Liver (tissue), 9 donors: ENCODE results near the gene IZUMO3. TPM values are rescaled to one million over a fixed set of nuclear protein-coding genes. Genes with fewer than 3 reads are reported as not detected.

Experiments used
- DNase-seq: peaks from one replicate; pipeline ENCODE4 v3.0.0-alpha.2; 2017; ENCODE audit warnings: low spot score
- H3K27ac ChIP-seq, 2 donors: one replicate each; pipeline ENCODE4 v1.7.0; 2013; ENCODE audit warnings: inconsistent platforms in 2 of 2, low read length in 2 of 2, control low read depth in 1 of 2, low read depth in 1 of 2, mild to moderate bottlenecking in 1 of 2
- H3K27me3 ChIP-seq, 4 donors: one replicate each; pipeline versions ENCODE4 v1.6.1 to v1.7.0; 2013; ENCODE audit warnings: low read length in 3 of 4, inconsistent platforms in 1 of 4, mild to moderate bottlenecking in 1 of 4, moderate library complexity in 1 of 4; ENCODE audit not compliant: control insufficient read depth in 4 of 4, insufficient read depth in 4 of 4
- H3K36me3 ChIP-seq, 4 donors: one replicate each; pipeline versions ENCODE4 v1.6.1 to v1.7.0; 2013; ENCODE audit warnings: low read length in 3 of 4, mild to moderate bottlenecking in 3 of 4, low read depth in 1 of 4, moderate library complexity in 1 of 4; ENCODE audit not compliant: control insufficient read depth in 4 of 4, insufficient read depth in 3 of 4
- H3K4me1 ChIP-seq, 4 donors: one replicate each; pipeline versions ENCODE4 v1.6.1 to v1.7.0; 2013; ENCODE audit warnings: low read length in 3 of 4, mild to moderate bottlenecking in 3 of 4, moderate library complexity in 1 of 4; ENCODE audit not compliant: control insufficient read depth in 4 of 4, insufficient read depth in 4 of 4
- H3K4me3 ChIP-seq, 3 donors: one replicate each; pipeline versions ENCODE4 v1.6.1 to v1.7.0; 2013; ENCODE audit warnings: low read length in 3 of 3, control low read depth in 1 of 3, low read depth in 1 of 3, mild to moderate bottlenecking in 1 of 3
- H3K9ac ChIP-seq, 2 donors: one replicate each; pipeline ENCODE4 v1.7.0; 2013; ENCODE audit warnings: low read length in 2 of 2, mild to moderate bottlenecking in 2 of 2, moderate library complexity in 2 of 2, control low read depth in 1 of 2, low read depth in 1 of 2
- H3K9me3 ChIP-seq, 4 donors: one replicate each; pipeline versions ENCODE4 v1.6.1 to v1.7.0; 2013; ENCODE audit warnings: low read length in 3 of 4; ENCODE audit not compliant: control insufficient read depth in 4 of 4
- FOXA1 ChIP-seq: IDR thresholded peaks from 2 replicates; pipeline ENCODE4 v1.6.1; 2016; ENCODE audit warnings: antibody characterized with exemption
- FOXA2 ChIP-seq: IDR thresholded peaks from 2 replicates; pipeline ENCODE4 v1.6.1; 2016; ENCODE audit warnings: antibody characterized with exemption
- HNF4A ChIP-seq, 2 donors: conservative IDR thresholded peaks; 2 replicates each; pipeline ENCODE4 v1.6.1; 2016; ENCODE audit warnings: antibody characterized with exemption in 2 of 2, mild to moderate bottlenecking in 2 of 2
- WGBS: extraction: QIAGEN DNeasy Blood & Tissue Kit; methylation state at CpG from one replicate; pipeline ENCODE4 v1.1.7; 2013; 5-methylcytosine and 5-hydroxymethylcytosine counted together
- polyA plus RNA-seq, 2 donors: library from polyadenylated mRNA; stranded (reverse) in 1 of 2; unstranded in 1 of 2; fragments of 200-250 nt in 1 of 2; fragments of >200 nt in 1 of 2; fragmentation: Nextera tagmentation in 1 of 2; extraction: Ambion mirVana in 1 of 2; gene quantifications; one replicate each; pipeline versions ENCODE4 v1.2.1 to v1.2.3, GENCODE V29; 2013 to 2015
- total RNA-seq, 2 donors: library from RNA; depleted of rRNA; stranded (reverse); fragments of >200 nt; gene quantifications; one replicate each; pipeline ENCODE4 v1.2.3, GENCODE V29; 2014
- donor health status: healthy.
- donor health status: healthy.
- donor health status: healthy.
- donor health status: healthy.
- donor health status: healthy.

Gene IZUMO3
- total and polyA plus RNA-seq, 4 donors = not detected

DNA sequence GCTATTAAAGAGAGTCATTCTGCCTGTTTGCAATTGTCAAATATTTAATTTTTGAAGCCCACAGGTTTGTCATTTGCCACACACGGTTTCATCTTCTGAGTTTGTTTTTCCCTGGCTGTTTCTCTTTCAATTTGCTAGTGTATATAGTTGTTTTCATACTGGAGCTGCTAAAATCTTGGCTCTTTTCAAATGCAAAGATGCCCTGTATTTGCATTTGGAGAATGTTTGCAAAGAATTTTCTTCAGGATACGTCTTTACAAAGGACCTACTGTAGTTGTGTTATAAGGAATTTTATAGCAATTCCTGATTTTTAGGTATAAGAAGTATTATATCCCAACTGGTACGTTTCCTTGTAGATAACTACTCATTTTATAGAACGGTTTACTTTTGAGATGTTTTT lies 48.0 kb downstream of the IZUMO3 start:
- Histone ChIP-seq H3K4me3 (no peak overlapping the region), H3K4me1 (no peaks in the 10 kb centered on the region), H3K9me3 (no peaks in the 10 kb centered on the region), H3K27ac (no peak overlapping the region), H3K27me3 (no peaks in the 10 kb centered on the region), H3K36me3 (no peaks in the 10 kb centered on the region), H3K9ac (no peak overlapping the region)
- no peak for TF ChIP-seq FOXA1
- no peak for TF ChIP-seq HNF4A (conservative IDR thresholded peaks at IDR 0.05)
- no peak for TF ChIP-seq FOXA2
- WGBS = 41% methylated on average over 4 of the region's 4 CpGs
- DNase-seq = no peak
